NCI-H187 (cell line): ENCODE results near the gene NXPH3.
"Not testable (repeated sequence)": the region's sequence is repeated elsewhere in the genome, so short reads cannot be mapped to it uniquely, and the experiment has no call there.

Experiments used
- DNase-seq, 2 experiments: peaks; one replicate each; lab custom pipeline; 2025; lab: John Stamatoyannopoulos, UW

NXPH3 gene

DNA sequence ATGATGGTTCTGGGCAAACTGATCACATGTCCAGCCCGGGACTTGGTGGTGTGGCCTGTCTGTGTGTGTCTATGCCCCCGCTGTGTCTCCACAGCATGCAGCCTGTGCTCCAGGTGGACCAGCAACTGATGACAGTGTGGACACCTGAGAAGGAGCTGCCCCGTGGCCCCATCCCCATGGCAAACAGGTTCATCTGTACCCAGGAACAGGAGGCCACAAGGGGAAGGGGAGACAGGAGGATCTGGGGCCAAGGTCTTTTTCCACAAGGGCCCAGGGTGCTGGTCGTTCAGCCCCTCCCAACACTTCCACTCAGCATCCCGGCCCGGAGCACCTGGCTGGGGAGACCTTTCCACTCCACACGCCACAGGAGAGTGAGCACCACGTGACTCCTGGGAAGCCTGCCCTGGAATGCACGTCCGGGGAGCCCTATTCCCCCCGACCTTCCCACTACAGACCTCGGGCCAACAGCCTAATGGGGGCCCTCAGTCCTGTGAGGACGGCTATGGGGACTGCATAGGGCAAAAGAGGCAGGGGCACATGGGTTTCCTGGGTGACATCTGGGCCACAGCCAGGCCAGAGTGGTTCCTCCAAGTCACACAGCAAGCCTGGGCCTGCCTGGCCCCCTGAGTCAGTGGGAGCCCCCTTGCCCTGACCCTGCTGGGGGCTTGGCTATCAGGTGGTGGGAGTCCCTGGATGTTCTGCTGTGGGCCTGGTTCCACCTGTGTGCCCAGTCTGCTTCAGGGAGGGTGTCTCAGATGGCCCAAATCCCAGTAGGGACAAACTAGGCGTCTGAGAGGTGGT, 20.8 kb upstream of the NXPH3 start:
- no peak for DNase-seq

DNA sequence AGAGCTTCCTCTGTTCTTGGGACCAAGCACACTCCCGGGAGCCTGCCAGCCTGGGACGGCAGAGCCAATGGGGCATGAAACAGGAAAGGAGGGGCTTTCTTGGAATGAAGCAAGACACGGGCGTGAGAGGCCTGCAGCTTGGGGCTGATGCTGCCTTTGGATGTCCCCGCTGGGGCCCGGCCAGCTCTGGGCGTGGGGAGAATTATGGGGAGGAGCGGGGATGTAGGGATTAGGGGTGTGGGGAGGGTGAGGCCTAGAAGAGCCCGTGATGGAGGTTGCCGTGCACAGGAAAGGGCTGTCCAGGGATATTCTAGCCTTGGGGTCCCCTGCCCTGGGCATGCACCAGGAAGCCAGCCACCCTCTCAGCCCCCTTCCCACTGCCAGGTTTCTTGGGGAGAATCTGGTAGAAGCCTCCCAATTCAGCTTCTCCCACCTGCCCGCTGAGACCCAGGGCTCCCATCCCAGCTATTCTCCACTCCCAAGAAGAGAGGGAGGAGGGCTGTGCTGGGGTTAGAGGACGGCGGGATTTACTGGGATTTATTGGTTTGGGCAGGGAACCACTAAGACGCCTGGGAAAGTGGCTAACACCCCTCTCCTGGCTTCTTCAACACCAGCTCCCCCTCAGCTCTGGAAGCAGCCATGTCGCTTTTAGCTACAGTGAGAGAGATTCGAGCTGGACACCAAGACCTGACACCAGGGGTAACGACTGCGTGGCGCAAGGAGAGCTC, 20.0 kb upstream of the NXPH3 start:
- no peak for DNase-seq

DNA sequence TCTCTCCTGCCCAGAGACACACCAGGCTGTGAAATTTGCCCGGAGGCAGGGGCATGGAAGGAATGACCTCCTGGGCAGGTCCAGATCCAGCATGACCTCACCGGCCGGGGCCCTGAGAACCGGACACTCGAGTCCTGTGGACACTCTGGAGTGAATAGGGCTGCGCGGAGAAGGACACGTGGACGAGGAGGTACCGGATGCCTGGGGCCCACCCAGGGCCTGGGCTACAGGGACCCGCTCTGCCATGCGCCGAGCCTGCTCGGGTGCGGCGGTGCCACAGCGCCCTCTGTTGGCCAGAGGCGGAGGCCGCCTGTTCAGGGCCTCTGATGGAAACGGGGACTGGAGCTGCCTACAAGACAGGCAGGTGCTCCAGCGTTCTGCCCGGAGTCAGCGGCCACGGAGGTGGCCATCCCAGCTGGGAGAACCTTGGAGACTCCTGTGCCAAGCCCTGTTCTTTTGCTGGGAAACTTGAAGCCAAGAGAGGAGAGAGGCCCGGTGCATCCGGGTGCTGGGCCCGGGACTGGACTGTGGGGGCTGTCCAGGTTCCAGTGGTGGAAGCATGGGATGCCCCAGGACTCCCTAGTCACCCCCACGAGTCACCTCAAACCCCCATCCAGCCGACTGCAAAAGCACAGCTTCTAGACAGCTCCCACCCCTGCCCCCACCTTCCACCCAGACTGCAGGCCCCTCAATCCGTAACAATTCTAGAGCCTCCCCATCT, 19.3 kb upstream of the NXPH3 start:
- DNase-seq, result peak; percentile 10 to 23

DNA sequence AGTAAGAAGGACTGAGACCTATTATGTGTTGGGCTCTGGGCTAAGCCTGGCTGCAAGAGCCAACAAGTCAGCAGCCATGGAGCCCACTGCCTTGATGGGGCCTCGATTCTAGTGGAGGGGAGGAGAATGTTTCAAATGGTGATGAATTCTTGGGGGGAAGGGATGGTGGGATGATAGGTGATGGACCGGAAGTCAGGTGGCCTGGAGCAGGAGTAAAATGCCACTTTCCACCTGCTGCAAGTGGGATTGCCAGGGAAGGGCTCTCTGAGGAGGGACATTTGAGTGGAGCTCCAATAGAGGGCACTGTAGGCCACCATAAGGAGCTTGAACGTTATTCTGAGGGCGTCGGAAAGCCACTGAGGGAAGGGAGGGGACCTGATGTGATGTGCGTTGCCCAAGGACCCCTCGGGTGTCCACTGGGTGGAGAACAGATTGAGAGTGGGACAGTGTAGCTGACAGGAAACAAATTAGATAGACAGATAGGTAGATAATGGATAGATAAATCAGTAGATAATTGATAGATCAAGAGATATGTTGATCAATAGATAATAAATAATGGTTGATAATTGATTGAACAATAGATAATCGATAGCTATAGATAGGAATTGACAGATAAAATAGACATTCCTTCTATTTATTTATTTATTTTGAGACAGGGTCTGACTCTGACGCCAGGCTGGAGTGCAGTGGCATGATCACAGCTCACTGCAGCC, 18.2 kb upstream of the NXPH3 start:
- no peak for DNase-seq

- DNase-seq, result no peak
Observed at GRCh38 chr17:49564638-49565037, 11.0 kb upstream of the NXPH3 start.

- peak; percentile 33 to 61 for DNase-seq
Observed at GRCh38 chr17:49565948-49566491, 9.7 kb upstream of the NXPH3 start.

- DNase-seq, result no peak
Observed at GRCh38 chr17:49566668-49567071, 9.0 kb upstream of the NXPH3 start.

GRCh38 chr17:49567104-49567521, 8.6 kb upstream of the NXPH3 start:
- no peak for DNase-seq

- peak; percentile 26 to 58 for DNase-seq
Observed at GRCh38 chr17:49567871-49568694, 7.6 kb upstream of the NXPH3 start.

DNA sequence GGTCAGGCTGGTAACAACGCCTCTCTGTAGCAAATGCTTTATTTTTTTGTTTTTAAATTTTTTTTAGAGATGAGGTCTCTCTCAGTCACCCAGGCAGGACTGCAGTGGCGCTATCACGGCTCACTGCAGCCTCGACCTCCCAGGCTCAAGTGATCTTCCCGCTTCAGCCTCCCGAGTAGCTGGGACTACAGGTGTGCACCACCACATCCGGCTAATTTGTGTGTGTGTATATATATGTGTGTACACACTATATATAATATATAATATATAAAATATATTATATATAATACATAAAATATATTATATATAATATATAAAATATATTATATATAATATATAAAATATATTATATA, 7.0 kb upstream of the NXPH3 start:
- DNase-seq, result not testable (repeated sequence)

DNA sequence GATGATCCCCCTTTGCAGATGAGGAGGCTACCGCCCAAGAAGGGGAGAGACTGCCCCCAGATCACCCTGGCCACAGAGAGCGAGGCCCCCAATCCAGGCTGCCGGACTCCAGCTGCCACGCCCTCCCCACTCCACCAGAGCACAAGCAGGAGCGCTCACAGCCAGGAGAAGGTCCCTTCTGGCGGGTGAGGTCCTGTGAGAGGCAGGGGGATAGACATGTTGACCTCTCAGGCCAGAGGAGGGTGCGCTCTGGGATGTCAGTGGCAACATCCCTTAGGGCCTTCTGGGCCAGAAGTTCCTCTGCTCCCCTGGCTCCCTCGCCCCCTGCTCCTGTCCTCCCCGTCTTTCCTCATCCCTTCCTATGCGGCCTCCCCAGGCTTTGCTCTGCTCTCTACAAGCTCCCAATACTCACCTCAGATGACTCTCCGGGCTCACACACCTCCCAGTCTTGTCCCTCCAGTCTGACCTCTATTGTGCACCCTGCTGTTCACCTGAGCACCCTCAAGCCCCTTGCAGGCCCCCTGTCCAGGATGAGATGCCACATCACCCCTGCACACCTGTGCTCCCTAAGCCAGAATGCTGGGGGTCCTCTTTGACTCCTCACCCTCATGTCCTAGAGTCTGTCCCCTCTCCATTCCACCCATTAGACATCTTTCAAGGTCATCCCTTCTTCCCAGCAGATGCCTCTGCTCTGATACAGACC, 5.0 kb upstream of the NXPH3 start:
- DNase-seq, result no peak

DNA sequence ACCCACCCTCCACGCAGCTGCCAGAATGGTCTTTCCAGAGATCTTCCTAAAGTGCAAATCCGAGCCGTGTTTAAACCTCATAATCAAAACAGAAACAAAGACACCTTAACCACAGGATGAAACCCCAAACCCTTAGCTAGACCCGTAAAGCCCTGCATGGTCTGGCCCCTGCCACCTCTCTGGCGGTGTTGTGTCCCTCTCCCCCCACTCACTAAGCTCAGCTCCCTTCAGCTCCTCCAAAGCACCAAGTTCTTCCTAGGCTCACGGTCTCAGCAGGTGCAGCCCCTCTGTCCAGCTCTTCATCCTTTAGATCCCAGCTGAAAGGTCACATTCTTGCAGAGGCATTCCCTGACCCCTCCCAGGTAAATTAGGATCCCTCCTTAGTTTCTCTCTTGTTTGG, 4.4 kb upstream of the NXPH3 start:
- DNase-seq, result no peak

DNA sequence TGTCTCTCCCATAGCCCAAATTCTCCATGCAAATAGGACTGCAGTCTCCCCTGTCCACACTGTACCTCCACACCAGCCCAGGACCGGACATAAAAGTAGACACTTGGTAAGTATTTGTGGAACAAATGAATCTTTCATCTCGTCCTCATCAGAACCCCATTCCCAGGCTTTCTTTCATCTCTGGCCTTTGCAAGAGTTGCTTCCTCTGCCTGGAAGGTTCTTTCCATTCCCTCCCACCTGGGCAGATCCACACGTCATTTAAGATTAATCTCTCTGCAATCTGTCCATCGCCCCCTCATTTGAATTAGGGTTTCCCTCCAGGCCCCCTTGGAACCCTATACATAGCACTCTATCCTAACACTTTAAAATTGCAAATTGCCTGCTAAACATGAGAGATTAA, 3.9 kb upstream of the NXPH3 start:
- no peak for DNase-seq

DNA sequence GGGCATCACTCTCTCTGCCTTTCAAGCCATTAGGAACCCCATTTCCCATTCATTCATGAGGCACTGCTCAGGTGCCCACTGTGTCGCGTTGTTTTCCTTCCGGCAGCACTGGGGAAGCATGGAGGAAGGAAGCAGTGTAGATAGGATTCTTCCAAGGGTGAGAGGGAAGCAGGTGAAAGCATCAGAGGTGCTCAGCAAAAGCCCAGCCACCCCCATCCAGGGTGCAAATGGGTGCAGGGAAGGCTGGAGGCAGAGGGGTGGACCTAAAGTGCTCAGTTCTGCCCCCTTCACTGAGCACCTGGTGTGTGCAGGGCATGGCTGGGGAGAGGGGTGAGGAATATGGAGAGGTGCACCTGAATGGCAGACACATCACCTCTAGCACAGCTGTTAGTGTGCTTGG, 3.4 kb upstream of the NXPH3 start:
- DNase-seq, result no peak

DNA sequence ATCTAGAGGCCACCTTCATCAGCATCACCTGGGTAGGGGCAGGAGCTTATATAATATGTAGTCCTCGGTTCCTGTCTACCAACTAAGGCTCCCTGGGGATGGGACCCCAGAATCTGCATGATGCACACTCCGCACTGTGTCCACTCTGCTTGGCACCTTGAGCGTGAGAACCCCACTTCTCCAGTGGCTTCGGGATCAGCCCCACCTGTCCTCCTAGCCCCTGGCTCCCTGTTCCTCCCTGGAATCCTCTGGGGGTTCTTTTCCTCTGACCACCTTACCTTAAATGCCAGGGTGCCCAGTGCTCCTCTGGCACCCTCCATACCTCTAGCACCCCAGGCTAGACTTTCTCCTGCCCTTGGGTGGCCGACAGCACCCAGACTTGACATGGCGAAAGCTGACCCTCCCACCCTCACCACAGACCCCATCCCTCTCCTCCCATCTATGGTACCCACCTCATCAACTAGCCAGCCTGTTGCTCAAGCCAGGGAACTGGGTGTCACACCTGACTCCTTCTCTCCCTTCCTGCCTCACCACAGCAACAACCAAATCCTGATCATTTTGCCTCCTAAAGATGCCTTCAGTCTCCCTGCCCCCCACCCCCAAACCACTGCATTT, 2.8 kb upstream of the NXPH3 start:
- DNase-seq, result no peak

DNA sequence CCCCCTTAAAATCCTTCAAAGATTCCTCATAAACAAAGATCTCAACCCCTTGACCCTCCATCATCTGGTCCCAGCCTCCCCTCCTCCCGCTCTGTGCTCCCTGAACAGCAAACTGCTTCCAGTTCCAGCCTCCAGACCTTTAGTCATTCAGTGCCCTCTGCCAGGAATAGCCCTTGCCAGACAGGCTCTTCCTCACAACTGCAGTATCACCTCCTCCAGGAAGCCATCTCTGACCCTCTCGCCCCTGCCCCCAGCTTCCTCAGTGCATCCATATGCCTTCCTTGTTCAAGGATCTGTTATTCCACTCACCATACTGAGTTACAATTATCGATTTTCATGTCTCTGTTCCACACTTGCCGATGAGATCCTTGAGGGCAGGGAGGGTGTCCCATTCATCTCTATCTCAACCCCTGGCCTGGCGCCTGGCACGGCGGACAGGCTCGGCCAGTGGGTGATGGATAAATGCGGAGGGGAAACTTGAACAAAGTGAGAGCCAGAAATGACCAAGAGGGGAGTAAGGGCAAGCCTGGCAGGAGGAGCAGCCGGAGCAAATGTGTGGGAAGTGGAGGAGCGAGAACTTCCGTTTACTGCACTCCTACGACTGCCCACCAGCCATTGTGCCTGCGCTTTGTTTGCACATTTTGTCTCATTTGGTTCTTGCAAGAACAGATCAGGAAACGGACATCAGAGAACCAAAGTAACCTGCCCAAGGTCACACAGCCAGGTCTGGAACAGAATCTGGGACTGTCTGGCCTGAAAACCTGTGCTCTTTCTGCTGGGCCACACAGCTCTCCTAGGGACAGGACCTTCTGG, 2.0 kb upstream of the NXPH3 start:
- no peak for DNase-seq

DNA sequence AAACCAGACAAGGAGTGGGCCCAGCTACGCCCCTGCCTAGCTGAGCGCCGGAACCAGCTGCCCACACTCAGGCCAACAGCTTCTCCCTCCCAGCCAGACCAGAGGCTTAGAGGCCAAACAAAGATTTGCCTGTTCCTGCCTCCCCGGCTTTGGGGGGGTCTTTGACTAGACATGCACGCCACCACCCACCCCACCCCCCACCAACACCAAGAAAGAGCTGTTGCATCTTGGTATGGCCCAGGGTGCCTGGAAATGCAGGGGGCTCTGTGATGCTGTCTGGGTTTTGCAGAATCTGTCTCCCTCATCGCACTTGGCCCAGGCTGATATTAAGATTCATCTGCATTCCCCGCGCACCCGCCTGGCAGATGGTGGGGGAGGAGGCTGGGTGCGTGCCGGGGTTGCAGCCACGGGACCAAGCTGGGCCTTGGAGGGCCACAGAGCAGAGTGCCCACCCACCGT, 1.3 kb upstream of the NXPH3 start:
- no peak for DNase-seq

DNA sequence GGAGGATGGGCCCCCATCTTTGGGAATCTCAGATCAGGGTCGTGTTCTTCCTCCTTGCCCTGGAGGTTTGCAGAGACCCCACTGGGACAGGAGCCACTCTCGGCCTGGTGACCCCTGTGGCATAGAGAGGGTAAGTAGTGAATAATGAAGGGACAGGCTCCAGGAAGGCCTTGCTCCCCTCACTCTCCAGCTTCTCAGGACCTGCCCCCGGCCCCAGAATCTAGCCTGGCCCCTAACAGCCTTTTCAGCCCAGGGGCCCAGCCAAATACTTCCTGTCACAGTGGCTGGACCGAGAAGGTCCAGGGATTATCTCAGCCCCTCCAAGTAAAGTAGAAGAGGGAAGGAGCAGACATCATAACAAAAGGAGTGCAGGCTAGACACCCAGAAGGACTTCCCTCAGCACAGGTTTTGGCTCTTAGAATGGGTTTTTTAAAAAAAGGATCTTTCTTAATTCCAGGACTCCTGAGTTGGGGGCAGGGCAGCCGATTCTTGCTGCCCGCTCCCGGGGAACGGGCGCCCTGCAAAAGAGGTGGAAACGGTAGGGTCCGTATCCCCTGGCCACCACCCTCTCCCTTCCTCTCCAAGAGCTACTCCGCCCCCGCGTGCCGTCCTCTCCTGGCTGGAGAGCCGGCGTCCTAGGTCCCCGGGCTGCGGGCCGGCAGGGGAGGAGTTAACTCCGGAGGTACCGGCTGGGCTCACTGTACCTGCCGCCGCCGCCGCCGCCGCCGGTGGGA, 559 bp upstream of the NXPH3 start:
- no peak for DNase-seq
